Heart left ventricle (tissue), 16 donors: ENCODE data around the gene CTNND2. TPM values are rescaled to one million over a fixed set of nuclear protein-coding genes. Genes with fewer than 3 reads are reported as not detected.

Experiments used
- ATAC-seq, 4 donors: fragments of 200-7000 bp; cut with Tn5 transposase; one replicate each; pipeline ENCODE4 v1.9.1; 2020 to 2022; ENCODE audit warnings: moderate library complexity in 4 of 4, mild to moderate bottlenecking in 3 of 4, moderate number of reproducible peaks in 1 of 4
- DNase-seq, 5 donors: peaks; one replicate each; pipeline ENCODE4 v3.0.0-alpha.2; 2020
- H3K27ac ChIP-seq, 12 donors: fragments of 200-600 bp; sonication (generic) in 4 of 12; one replicate each; pipeline versions ENCODE4 v1.5.0 to v1.8.0; 2016 to 2022; ENCODE audit warnings: mild to moderate bottlenecking in 2 of 12
- H3K27me3 ChIP-seq, 9 donors: fragments of 200-600 bp; sonication (generic) in 2 of 9; one replicate each; pipeline versions ENCODE4 v1.5.1 to v1.8.0; 2016 to 2022; ENCODE audit warnings: mild to moderate bottlenecking in 3 of 9
- H3K36me3 ChIP-seq, 9 donors: fragments of 200-600 bp; sonication (generic) in 2 of 9; one replicate each; pipeline versions ENCODE4 v1.5.0 to v1.8.0; 2018 to 2022; ENCODE audit warnings: mild to moderate bottlenecking in 2 of 9
- H3K4me1 ChIP-seq, 12 donors: fragments of 200-600 bp; sonication (generic) in 4 of 12; one replicate each; pipeline versions ENCODE4 v1.5.0 to v1.8.0; 2016 to 2022; ENCODE audit warnings: mild to moderate bottlenecking in 3 of 12
- H3K4me3 ChIP-seq, 12 donors: fragments of 200-600 bp; sonication (generic) in 4 of 12; one replicate each; pipeline versions ENCODE4 v1.5.0 to v1.8.0; 2017 to 2022; ENCODE audit warnings: mild to moderate bottlenecking in 9 of 12, moderate library complexity in 4 of 12
- H3K9me3 ChIP-seq, 12 donors: fragments of 200-600 bp; sonication (generic) in 4 of 12; one replicate each; pipeline versions ENCODE4 v1.5.0 to v1.8.0; 2016 to 2022; ENCODE audit warnings: mild to moderate bottlenecking in 1 of 12
- CTCF ChIP-seq, 12 donors: fragments of 200-600 bp; sonication (generic) in 4 of 12; IDR thresholded peaks; one replicate each; pipeline versions ENCODE4 v1.5.0 to v1.8.0; 2018 to 2022; ENCODE audit warnings: antibody characterized with exemption in 12 of 12, mild to moderate bottlenecking in 5 of 12
- POLR2A ChIP-seq, 2 donors: fragments of 450-650 bp; IDR thresholded peaks; one replicate each; pipeline ENCODE4 v1.6.1; 2017; ENCODE audit warnings: antibody characterized with exemption in 2 of 2, mild to moderate bottlenecking in 2 of 2, moderate library complexity in 2 of 2
- WGBS, 4 donors: extraction: QIAGEN DNeasy Blood & Tissue Kit in 2 of 4; methylation state at CpG; one replicate each; pipeline versions ENCODE4 v1.1.5 to v1.1.7; 2013 to 2018; 5-methylcytosine and 5-hydroxymethylcytosine counted together
- intact Hi-C, 10 donors: fragments of 100-400 bp; cut with DNase I; formaldehyde crosslinking; loops; one replicate each; pipeline versions ENCODE4 v1.11.1 to v1.14.2; 2022
- polyA plus RNA-seq, 2 donors: library from polyadenylated mRNA; stranded (reverse); fragments of 200-250 nt; gene quantifications; one replicate each; pipeline ENCODE4 v1.2.3, GENCODE V29; 2013
- total RNA-seq, 9 donors: library from RNA; depleted of rRNA in 2 of 9; stranded (reverse); fragments of >200 nt in 2 of 9; fragmentation: NEBNext Ultra II Directional in 3 of 9; extraction: Animal tissue kit (Norgen Biotek cat#: 25700) in 3 of 9; gene quantifications; one replicate each; pipeline versions ENCODE4 v1.1.0 to v1.2.4, GENCODE V29; 2016 to 2023
- donor health status: ischemic (EF 13 %, LVEDD 7.1; RV severe dilation, severe dysfunction).
- donor health status: healthy with polysubstance abuse.
- donor health status: DM: no; HTN: yes; CAD: no.
- donor health status: DM: no; HTN: no; CAD: no.
- donor health status: ischemic (EF 25% LVEDD 6.9; RV normal size, moderate dysfunction).
- donor health status: ischemic (EF 25% LVEDD 5.7; RV mildly dilated, moderate dysfunction).
- donor health status: healthy.
- donor health status: DM: yes; HTN: yes; CAD: no.
- donor health status: ischemic (EF 35%, LVEDD 5.7; RV mildly dilated, moderate dysfunction).
- donor health status: nonischemic (EF 11% LVEDD 7.7; RV severe dilation, severe dysfunction).
- donor health status: DM: yes; HTN: yes; CAD: no.
- donor health status: PGD.
- donor health status: ischemic (EF 29% LVEDD 5.4; RV normal size, mild dysfunction).
- donor health status: nonischemic (EF 23%, LVEDD 6.1; RV moderate dilation, normal function).

The CTNND2 gene
- total and polyA plus RNA-seq, 11 donors, result 4.0 to 36.8 (median 20.2) TPM

GRCh38 chr5:11476866-11477265 is 427.4 kb downstream of the CTNND2 start:
- TF ChIP-seq CTCF (IDR thresholded peaks at IDR 0.05) (no peak), POLR2A (IDR thresholded peaks at IDR 0.05) (no peak)
- no peak for ATAC-seq
- WGBS, 4 donors, result 86 to 95% (median 90%) methylated on average over 2 of the region's 2 CpGs
- intact Hi-C loops, result no loop called here
- no peak for DNase-seq
- H3K27ac ChIP-seq, result no peak overlapping the region
- no peaks in the 10 kb centered on the region for H3K4me1 ChIP-seq
- H3K9me3 ChIP-seq, result no peaks in the 10 kb centered on the region
- no peak overlapping the region for H3K4me3 ChIP-seq
- H3K27me3 ChIP-seq, result no peaks in the 10 kb centered on the region
- no peaks in the 10 kb centered on the region for H3K36me3 ChIP-seq

GRCh38 chr5:11468334-11469039 is 435.8 kb downstream of the CTNND2 start:
- no peak for TF ChIP-seq CTCF (IDR thresholded peaks at IDR 0.05)
- no peak for TF ChIP-seq POLR2A (IDR thresholded peaks at IDR 0.05)
- no peaks in the 10 kb centered on the region for H3K4me1 ChIP-seq
- H3K4me3 ChIP-seq, result no peak overlapping the region
- intact Hi-C loops, result no loop called here
- 83 to 89% (median 87%) methylated on average over 6 of the region's 6 CpGs for WGBS, 4 donors
- no peak for ATAC-seq
- H3K27ac ChIP-seq, result no peak overlapping the region
- no peaks in the 10 kb centered on the region for H3K36me3 ChIP-seq
- no peaks in the 10 kb centered on the region for H3K9me3 ChIP-seq
- H3K27me3 ChIP-seq, result no peaks in the 10 kb centered on the region
- DNase-seq, result no peak

GRCh38 chr5:11467588-11467987 is 436.7 kb downstream of the CTNND2 start:
- no peak overlapping the region for H3K27ac ChIP-seq
- H3K4me3 ChIP-seq, result no peak overlapping the region
- no peak for ATAC-seq
- intact Hi-C loops, result no loop called here
- TF ChIP-seq CTCF (IDR thresholded peaks at IDR 0.05) (no peak), POLR2A (IDR thresholded peaks at IDR 0.05) (no peak)
- DNase-seq, result no peak
- no peaks in the 10 kb centered on the region for H3K36me3 ChIP-seq
- no peaks in the 10 kb centered on the region for H3K4me1 ChIP-seq
- no peaks in the 10 kb centered on the region for H3K9me3 ChIP-seq
- 87 to 93% (median 92%) methylated on average over 2 of the region's 2 CpGs for WGBS, 4 donors
- H3K27me3 ChIP-seq, result no peaks in the 10 kb centered on the region

- DNase-seq (no peak), ATAC-seq (no peak)
- no peaks in the 10 kb centered on the region for H3K4me1 ChIP-seq
- no peaks in the 10 kb centered on the region for H3K9me3 ChIP-seq
- intact Hi-C loops, result loop anchor here in 1 of 10 donors (5.0 kb wide), 1 partner anchor 173 kb away; no protein-coding TSS in a partner anchor
- H3K27me3 ChIP-seq, result no peaks in the 10 kb centered on the region
- WGBS, 4 donors, result 66 to 73% (median 71%) methylated on average over 2 of the region's 2 CpGs
- no peak for TF ChIP-seq POLR2A (IDR thresholded peaks at IDR 0.05)
- H3K36me3 ChIP-seq, result no peaks in the 10 kb centered on the region
- H3K4me3 ChIP-seq, result no peak overlapping the region
- H3K27ac ChIP-seq, result no peak overlapping the region
Observed at GRCh38 chr5:11459716-11460115, 444.5 kb downstream of the CTNND2 start.

GRCh38 chr5:11455505-11455904 is 448.7 kb downstream of the CTNND2 start:
- Histone ChIP-seq H3K9me3 (no peaks in the 10 kb centered on the region), H3K27ac (no peak overlapping the region), H3K4me1 (peaks cover 0 to 4% (median 0%) of the 10 kb centered on the region in 12 donors), H3K36me3 (no peaks in the 10 kb centered on the region), H3K4me3 (no peak overlapping the region), H3K27me3 (no peaks in the 10 kb centered on the region)
- DNase-seq, result no peak
- intact Hi-C loops, result no loop called here
- 82 to 97% (median 94%) methylated on average over 2 of the region's 2 CpGs for WGBS, 4 donors
- ATAC-seq, result no peak
- no peak for TF ChIP-seq CTCF (IDR thresholded peaks at IDR 0.05)
- TF ChIP-seq POLR2A (IDR thresholded peaks at IDR 0.05), result no peak
